Stimulated activated CD4-positive, alpha-beta T cell treated with anti-CD3 and anti-CD28 coated beads, Interleukin-4, amount 100 ng/mL, for 1 hour (primary cell): Measurements from ENCODE around the gene PRKCE.
"Not testable (repeated sequence)": the region's sequence is repeated elsewhere in the genome, so short reads cannot be mapped to it uniquely, and the experiment has no call there.

Experiments used
- DNase-seq: peaks from one replicate; pipeline ENCODE4 v3.0.0-alpha.2; 2020

Gene PRKCE

DNA sequence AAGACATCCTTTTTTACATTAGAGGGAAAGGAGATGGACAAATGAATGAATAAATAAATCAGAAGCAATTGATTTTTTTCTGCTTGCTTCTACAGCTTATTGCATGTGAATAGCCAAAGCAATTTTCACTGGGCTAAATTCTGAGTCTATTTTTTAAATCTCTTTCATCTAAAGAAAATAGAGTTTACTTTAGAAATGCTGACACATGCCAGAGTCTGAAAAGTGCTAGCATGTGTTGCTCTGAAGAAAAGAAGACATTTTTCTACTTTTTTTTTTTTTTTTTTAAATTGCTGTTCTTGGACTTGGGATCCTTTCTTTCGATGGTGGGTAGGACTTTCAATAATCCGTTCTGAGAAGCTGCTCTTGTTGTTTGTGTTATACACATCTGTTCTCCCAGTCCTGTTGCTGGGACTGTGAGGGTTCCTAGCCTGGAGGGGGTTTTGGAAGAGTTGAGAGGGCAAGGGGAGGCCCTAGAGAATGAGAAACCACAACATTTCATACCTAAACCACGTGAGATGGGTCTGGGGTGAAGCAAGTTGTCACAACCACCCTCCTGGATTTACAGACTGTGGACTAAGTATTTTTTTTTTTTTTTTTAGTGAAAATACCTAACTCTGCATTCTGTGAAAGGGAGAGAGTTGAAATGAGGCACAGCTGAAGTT, 193.5 kb downstream of the PRKCE start:
- DNase-seq = no peak

DNA sequence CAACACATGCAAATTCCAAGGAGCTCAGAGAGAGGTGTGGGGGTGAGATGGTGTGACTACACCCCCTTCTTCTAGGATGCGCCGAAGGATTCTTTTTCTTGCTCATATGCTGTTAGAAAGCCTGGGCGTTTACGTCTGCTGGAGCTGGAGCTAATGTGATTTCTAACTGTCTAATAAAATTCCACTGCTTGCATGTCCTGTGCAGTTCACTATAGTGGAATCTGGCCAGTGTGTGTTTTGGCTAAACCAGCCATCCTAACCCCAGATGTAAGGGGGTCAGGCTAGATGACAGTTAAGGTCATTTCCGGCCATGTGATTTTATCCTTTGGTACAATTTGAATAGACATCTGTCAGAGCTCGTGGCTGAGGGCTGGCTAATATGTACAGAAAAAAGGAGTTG, 194.1 kb downstream of the PRKCE start:
- DNase-seq = no peak

DNA sequence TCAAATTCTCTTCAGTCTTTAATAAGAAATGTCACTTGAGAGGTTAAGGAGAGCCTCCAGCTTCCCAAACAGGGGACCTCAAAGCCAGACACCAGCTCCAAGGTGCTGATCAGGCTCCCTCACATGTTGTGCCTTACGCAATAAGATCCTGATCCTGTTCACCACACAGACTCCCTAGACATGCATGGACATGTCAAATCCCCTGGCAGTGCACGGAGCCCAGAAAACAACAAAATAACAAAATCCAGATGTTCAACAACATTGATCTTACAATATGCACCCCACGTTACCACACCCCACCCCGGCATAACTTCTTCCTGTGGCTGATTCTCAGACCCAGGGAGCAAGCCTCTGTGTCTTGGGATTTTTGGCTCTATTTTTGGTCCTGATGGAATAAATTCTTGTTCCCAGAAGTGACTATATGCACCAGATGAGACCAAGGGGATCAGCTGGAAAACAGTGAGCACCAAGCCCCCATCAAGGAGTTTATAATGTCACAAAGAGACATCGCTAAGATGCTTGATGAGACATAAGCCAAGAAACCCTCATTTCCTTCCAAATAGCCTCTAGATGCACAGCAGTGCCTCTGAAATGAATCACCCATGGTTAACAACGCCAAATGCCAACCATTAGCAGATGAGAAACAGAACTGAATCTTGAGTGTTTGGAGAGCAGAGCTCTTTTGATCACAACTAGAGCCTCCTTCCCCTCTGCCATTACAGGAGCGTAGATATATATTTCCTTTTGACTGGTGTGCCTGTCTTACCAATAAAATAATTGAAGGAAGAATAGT, 198.2 kb downstream of the PRKCE start:
- no peak for DNase-seq

DNA sequence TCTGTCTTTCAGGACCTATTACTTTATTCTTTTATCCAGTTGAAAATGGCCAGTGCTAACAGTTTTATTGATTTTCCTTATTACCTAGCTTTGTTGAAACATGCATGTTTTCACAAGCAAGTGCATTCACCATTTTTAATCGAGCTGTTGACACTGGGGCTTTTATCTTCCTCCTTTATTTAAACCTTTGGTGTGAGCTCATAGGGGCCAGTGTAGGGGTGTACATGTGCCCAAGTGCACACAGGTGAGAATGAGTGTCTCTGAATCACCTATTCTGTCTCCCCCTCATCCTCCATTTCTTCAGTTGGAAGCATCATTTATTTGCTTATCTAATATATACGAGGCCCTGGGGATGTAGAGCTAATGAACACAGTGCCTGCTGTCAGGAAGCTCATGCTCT, 199.1 kb downstream of the PRKCE start:
- DNase-seq = no peak

DNA sequence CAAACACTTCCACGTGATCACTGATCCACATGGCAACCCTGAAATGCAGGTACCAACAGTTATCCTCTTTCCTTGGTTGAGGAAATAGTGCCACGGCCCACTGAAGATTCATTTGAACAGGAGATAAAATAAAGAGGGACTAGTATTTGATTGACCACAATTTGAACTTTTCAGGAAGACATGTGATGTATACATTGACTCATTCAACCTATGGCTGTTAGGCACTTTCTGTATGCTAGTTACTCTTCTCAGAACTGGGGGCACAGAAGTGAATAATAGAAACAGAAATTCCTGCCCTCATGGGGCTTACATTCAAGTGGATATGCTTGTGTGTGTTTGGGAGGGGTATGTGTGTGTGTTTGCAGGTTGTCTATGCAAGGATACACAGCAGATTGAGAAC, 199.6 kb downstream of the PRKCE start:
- DNase-seq = no peak

DNA sequence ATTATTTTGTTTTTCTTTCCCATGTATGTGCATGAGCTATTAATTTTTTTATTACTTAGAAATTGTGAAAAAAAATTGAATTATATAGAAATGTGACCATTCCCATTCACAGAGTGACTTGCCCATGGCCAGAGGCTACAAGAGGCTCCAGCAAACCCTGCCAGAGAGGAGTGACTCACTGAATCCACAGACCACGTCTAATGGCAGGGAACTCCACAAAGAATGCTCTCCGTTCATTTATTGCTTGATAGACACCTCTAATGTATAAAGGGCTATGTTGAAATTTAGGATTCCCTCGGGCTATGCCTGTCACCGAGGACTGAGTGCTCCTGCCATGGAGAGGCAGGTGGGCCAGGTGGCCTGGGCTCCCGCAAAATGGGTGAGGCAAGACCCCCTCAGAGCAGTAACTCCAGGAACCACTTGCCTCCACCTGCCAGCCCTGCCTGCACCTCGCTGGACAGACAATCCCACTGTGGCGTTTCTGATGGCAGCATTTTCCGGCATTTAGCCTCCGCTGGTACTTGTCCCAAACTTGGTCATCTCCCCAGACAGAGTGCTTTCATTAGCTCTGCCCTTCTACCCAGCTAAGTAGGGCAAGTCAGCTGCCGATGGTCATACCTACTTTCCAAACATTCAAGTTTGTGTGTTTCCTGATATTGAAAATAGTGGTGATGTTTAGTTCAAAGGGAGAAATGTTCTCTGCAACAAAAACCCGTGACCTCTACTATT, 200.3 kb downstream of the PRKCE start:
- no peak for DNase-seq

DNA sequence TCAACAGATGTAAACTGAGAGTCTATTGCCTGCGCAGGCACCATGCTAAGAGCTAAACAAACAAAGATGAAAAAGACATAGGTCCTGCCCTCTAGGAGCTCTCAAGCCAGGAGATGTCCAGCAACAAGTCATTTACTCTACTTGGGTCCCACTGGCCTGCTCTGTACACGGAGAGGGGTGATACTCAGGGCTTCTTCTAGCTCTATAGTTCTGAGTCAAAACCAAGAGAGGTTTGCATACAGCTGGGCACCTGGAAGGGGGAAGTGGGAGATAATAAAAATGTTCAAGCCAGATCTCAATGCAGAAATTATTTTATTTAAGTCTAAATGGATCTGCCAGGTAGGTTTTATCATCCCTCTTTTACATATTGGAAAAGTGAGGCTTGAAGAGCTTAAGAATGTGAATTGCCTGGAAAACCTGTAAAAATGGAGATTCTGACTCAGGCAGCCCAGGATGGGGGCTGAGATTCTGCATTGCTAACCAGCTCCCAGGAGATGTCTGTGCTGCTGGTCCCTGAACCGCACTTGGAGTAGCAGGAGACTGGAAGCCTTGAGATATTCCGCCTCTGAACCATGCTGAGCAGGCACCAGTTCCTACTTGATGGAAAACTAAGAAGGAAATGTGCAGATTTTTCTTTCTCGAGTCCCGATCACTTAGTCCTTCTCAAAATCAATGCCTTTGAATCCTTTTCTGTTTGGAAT, 201.1 kb downstream of the PRKCE start:
- DNase-seq = no peak

DNA sequence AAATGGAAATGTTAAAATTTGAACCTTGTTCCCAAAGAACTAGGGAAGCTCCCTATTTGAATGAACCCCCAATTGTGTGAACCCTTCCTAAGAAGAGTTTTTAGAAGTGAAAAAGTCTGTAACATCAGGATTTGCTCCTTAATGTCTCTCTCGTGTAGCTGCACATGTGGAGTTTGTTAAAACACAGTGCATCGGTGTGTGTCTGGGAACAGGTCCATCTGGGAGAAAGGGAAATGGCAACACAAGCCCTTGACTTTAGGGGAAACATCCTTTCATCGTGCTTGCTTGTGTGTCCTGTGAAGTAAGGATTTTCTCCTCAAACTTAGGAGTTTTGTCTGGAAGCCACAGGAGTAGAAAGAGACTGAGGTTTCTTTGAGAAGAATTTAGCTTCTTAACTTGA, 203.9 kb downstream of the PRKCE start:
- no peak for DNase-seq

DNA sequence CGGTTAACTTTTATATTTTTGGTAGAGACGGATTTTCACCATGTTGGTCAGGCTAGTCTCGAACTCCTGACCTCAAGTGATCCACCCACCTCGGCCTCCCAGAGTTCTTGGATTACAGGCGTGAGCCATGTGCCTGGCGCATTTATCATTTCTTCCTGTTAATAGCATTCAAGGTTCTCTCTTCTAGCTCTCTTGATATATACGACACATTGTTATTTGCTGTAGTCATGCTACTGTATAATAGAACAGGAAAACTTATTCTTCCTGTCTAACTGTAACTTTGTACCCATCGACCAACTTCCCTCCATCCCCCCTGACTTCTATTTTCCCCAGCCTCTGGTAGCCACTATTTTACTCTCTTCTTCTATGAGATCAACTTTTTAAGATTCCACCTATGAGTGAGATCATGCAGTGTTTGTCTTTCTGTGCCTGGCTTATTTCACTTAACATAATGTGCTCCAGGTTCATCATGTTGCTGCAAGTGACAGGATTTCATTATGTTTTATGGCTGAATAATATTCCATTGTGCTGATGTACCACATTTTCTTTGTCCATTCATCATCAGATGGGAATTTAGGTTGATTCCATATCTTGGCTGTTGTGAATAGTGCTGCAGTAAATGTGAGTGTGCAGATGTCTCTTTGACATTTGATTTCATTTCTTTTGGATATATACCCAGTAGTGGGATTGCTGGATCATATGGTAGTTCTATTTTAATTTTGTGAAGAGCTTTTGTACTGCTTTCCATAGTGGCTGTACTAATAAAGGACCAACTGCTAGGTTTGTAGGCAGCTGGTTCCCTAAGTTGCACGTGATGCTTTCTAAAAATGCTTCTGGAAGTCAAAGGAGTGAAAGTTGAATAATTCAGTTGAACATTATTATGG, 205.2 kb downstream of the PRKCE start:
- DNase-seq = no peak

DNA sequence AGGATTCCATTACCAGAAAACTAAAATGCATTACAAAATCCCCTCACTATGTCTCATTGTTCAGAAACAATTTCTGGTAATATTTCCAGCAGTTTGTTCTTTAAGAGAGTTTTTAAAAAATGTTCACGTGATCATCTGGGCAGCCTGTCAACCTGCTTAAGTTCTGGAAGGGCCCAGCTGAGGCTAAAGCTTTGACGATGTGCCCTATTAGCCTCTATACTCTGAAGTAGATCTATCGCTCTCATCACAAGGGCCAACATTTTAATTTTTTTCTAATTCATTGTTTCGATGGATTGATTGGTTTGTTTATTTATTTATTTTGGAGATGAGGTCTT, 205.8 kb downstream of the PRKCE start:
- no peak for DNase-seq

DNA sequence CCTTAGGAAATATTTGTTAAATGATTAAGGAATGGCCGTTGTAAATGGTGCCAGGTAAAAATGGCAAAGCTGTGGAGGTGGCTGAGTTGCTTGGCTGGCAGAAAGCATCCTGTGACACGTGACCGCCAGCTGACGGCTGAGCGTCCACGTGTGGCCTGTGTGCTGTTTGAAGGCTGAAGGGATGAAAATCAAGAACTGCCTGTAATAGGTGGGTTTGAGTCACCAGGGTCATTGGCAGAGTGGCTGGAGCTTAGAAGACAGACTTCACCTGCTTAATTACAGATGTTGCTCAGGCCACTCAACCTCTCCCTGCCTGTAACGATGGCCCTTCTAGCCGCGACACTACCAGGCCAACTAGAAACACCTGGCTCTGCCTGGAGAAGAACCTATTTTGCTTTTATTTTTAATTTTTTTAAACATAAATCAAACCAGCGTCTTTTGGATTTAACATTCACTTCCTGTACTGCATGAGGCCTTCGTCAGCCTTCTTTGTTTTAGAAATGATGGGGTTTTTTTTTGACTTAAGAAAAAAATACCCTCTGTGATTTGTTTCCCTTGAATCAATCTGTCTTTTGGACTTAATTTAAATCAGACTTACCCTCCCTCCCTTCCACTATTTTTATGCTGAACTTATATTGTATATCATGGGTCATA, 206.5 kb downstream of the PRKCE start:
- DNase-seq = no peak

DNA sequence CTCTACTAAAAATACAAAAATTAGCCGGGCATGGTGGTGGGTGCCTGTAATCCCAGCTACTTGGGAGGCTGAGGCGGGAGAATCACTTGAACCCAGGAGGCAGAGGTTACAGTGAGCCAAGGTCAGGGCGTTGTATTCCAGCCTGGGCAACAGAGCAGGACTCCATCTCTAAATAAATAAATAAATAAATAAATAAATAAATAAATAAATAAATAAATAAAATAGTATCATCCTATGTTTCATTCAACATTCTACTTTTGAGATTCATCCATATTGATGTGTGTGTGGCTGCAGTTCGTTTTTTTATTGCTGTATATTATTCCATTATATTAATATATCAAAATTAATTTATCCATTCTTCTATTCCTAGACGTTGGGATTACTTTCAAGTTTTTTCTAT, 207.4 kb downstream of the PRKCE start:
- DNase-seq = not testable (repeated sequence)

DNA sequence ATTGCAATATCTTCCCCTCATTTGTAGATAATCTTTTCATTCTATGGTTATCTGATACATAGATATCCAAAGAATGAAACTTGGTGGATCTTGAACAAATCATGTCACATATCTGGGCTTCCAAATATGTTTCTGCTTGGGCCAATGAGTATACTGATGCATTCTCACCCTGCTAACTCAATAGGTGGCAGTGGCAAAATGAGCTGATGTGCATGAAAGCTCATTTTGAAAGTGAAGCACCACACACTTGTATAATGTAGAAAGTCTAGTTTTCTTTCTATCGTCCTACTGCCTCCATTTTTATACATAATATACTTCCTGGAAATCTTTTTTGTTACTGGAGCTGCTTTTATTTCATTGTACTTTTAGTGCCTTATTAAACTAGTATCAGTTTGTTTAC, 208.2 kb downstream of the PRKCE start:
- no peak for DNase-seq

DNA sequence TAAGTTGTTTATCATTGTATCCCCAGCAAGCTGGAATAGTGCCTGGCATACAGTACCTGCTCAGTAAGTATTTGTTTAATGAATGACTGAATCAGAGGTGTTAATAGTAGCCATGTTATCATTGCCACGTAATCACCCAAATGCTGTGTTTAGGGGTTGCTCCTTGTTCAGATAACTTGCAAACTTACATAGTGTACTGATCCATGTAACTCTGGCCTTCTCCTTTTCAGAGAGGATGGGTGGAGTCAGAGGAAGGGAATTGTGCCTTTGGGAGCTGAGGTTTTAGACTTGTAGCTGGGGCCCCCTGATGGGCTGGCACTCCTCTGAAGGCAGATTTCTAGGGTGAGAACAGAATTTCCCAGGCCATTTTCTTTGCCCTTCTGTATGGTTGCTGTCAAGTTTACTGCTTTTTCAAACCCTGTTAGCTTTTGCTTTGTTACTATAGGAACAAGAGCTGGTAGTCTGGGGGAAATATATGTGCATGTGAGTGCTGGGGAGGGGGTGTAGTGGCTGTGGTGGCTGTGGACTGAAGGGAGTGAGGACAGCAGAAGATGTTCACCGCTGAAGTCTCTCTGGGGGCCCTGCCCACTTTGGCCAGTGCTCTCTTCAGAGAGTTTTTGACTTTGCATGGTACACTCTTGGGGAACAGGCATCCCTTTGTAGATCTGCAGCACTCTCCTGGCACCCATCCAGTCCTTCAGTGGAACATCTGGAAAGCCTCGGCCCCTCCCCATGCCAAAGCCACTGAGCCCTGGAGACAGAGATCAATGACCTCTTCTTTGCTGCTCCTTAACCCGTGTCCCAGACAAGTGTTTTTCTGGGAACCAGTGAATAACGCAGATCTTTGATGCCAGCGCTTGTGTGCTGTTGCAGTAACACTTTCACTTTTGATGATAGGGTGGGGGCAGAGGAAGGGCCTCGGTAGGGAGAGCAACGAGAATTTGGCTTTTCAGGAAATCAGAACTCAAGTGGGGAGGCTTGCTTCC, 209.0 kb downstream of the PRKCE start:
- peak; percentile 6 for DNase-seq

DNA sequence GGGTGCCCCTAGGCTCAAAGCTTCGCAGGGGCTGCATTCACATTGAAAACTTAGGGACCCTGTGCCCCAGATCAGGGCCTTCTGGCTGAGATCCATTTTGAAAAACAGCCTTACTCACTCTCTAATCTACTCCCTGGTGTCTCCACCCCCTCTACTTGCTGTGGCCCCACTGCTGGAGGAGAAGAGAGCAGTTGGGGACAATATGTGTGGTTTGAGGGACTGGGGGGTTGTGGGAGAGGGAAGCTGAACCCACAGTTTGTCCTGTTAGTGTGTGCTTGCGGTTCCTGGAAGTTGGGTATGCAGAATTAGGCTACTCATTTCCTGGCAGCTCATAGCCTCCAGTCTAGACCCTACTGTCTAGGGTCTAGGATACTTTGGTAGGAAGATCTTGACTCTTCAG, 211.4 kb downstream of the PRKCE start:
- DNase-seq = no peak

DNA sequence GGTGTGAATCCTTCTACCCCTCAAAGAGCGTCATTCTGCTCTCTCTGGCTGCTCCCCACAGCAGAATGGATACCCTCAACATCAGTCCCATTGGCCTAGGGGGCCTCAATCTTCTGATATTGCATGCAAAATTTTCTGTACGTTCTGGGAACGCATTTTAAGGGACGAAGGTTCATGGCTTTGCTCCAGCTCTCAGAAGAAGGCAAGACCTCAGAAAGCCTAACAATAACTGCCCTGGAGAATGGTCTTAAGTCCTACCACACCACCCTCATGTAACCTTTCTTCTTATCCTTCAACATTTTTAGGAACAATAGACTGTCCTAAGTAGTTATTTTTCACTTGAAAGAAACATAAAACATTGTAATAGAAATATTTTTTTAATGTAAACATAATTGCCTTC, 212.6 kb downstream of the PRKCE start:
- DNase-seq = no peak

DNA sequence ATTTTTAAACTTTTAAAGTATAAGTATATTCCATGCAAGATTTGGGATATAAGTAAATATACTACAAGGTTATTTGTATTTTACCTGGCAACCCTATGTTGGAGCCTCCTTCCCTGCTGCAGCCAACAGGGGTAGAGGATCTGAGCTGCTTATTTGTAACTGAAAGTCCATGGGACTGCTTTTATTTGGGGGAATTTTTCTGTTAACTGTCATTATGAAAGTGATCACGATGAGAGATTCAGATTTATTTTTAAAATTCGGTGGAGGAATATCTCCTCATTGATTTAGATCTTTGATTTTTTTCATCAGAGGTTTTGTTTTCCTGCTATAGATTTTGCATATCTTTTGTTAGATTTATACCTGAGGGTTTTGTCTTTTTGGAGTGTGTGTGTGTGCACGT, 215.9 kb downstream of the PRKCE start:
- no peak for DNase-seq

DNA sequence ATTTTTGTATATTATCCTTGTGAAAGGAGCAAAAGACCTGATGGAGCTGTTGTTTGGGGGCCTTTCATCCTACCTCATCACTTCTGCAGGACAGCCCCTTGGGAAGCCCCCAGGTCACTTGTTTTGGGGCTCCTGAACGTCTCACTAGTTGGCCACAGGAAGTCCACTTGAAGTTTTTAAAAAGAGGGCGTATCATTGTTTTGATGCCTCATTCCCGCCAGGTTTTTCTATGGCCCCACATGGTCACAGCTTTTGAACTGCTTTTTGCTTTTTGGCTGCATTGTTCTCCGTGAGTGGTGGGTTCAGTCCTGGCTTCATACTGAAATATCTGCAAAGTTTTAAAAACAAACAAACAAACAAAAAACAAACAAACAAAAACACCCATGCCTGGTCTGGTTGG, 216.3 kb downstream of the PRKCE start:
- no peak for DNase-seq

DNA sequence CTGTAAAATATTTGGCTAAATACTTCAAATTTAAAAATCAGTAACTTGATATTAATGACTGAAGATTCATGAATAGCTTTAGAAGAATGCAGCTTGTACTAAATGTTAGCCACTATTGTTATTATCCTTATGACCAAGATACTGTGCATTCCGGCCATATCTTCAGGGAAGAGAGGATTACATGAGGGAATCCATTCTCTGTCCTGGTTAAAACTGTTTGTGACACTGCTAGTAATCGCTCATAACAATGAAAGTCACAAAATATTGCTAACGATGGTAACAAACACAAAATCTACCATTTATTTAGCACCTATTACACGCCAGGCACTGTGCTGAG, 217.7 kb downstream of the PRKCE start:
- DNase-seq = no peak

DNA sequence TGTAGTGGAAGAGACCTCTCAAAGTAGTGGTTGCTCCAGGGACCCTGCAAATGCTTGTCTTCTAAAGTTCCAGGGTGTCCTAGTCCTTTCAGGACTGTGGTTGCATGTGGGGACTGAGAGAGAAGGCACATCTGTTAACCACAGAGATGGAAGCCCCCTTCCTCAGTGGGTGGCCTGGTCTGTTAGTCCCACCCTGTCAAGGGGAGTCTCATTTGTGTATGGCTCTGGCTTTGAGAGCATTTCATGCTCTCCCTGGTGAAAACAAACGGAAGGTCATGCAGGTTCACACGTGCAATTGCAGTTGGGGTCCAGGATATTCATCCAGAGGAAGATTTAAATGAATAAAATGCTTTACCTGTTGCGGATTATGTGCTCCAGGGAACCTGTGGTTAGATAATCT, 219.6 kb downstream of the PRKCE start:
- DNase-seq = no peak

DNA sequence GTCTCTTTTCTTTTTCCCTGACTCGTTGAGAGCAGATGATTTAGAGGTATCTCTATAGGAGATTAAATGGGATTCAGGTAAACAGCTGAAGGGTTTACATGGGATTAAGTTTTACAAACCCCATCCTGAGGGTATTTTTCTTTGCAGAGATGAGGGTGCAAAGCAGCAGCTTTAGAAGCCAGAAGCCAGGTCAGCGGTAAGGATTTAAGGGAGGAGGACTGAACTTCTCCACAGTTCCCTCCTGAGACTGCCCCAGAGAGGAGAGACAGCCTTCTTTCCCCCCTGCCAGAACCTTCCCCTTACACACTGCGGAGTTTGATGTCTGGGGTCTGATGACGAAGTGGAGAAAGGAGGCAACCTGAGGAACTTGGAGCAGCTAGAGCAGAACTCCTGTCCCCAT, 220.1 kb downstream of the PRKCE start:
- DNase-seq = no peak
